ENCODE measurements around the gene TM2D3.
"Not testable (repeated sequence)": the region's sequence is repeated elsewhere in the genome, so short reads cannot be mapped to it uniquely, and the experiment has no call there.

Gene TM2D3

GRCh38 chr15:101657171-101657570, 5.0 kb upstream of the TM2D3 start:
- no peak for DNase-seq (ENCODE audit: low spot score)

GRCh38 chr15:101654624-101655337, 2.6 kb upstream of the TM2D3 start:
- peak; percentile 12 for DNase-seq (ENCODE audit: low spot score)

GRCh38 chr15:101654171-101654570, 2.0 kb upstream of the TM2D3 start:
- DNase-seq (ENCODE audit: low spot score), result no peak

- no peak for DNase-seq (ENCODE audit: low spot score)
Measured at GRCh38 chr15:101652786-101653430, 727 bp upstream of the TM2D3 start.

- DNase-seq (ENCODE audit: low spot score), result peak; percentile 38
Measured at GRCh38 chr15:101651554-101652097, 555 bp downstream of the TM2D3 start.

GRCh38 chr15:101650145-101650544, 2.0 kb downstream of the TM2D3 start:
- no peak for DNase-seq (ENCODE audit: low spot score)

- DNase-seq (ENCODE audit: low spot score), result no peak
Measured at GRCh38 chr15:101648356-101648755, 3.8 kb downstream of the TM2D3 start.

GRCh38 chr15:101647251-101647650, 4.9 kb downstream of the TM2D3 start:
- DNase-seq (ENCODE audit: low spot score), result no peak

- no peak for DNase-seq (ENCODE audit: low spot score)
Measured at GRCh38 chr15:101646672-101647071, 5.5 kb downstream of the TM2D3 start.

- DNase-seq (ENCODE audit: low spot score), result no peak
Measured at GRCh38 chr15:101642361-101642760, 9.8 kb downstream of the TM2D3 start.

- DNase-seq (ENCODE audit: low spot score), result no peak
Measured at GRCh38 chr15:101641894-101642293, 10.3 kb downstream of the TM2D3 start.

- peak; percentile 74 for DNase-seq (ENCODE audit: low spot score)
Measured at GRCh38 chr15:101641129-101641764, 10.9 kb downstream of the TM2D3 start.

- DNase-seq (ENCODE audit: low spot score), result no peak
Measured at GRCh38 chr15:101639667-101640066, 12.5 kb downstream of the TM2D3 start.

- no peak for DNase-seq (ENCODE audit: low spot score)
Measured at GRCh38 chr15:101637919-101638318, 14.3 kb downstream of the TM2D3 start.

- no peak for DNase-seq (ENCODE audit: low spot score)
Measured at GRCh38 chr15:101637516-101637915, 14.7 kb downstream of the TM2D3 start.

GRCh38 chr15:101637038-101637437, 15.1 kb downstream of the TM2D3 start:
- no peak for DNase-seq (ENCODE audit: low spot score)

GRCh38 chr15:101635944-101636727, 16.0 kb downstream of the TM2D3 start:
- DNase-seq (ENCODE audit: low spot score), result no peak

- DNase-seq (ENCODE audit: low spot score), result no peak
Measured at GRCh38 chr15:101633356-101633755, 18.8 kb downstream of the TM2D3 start.

- not testable (repeated sequence) for DNase-seq (ENCODE audit: low spot score)
Measured at GRCh38 chr15:101626729-101627128, 25.5 kb downstream of the TM2D3 start.

GRCh38 chr15:101625980-101626379, 26.2 kb downstream of the TM2D3 start:
- peak; percentile 31 for DNase-seq (ENCODE audit: low spot score)

GRCh38 chr15:101625184-101625583, 27.0 kb downstream of the TM2D3 start:
- no peak for DNase-seq (ENCODE audit: low spot score)

All from activated CD4-positive, alpha-beta T cell treated with anti-CD3 and anti-CD28 coated beads, Interleukin-2, Interleukin-4, amounts not matched to agents 100 ng/mL and 50 ng/mL, durations not matched to agents 16 hours and 8 hours (primary cell).